Measurements from ENCODE around the gene APOBEC3B. TPM values are rescaled to one million over a fixed set of nuclear protein-coding genes. Genes with fewer than 3 reads are reported as not detected.
A peak's percentile ranks its signal among the peaks of the same experiment; 100 is the strongest.
"Not testable (repeated sequence)": the region's sequence is repeated elsewhere in the genome, so short reads cannot be mapped to it uniquely, and the experiment has no call there.

APOBEC3B gene
- total RNA-seq, 1 experiment from 2014 or later, result not detected

- peak overlapping the region; percentile 35; the same call in 1 of the 2 replicates for H3K9ac ChIP-seq (ENCODE audit: low read length)
- DNase-seq, result peak; percentile 40
- H3K4me1 ChIP-seq (ENCODE audit: low read length), result peaks cover 11% of the 10 kb centered on the region
- not testable (repeated sequence) for H3K79me2 ChIP-seq (ENCODE audit: low read length); H3K27me3 ChIP-seq (ENCODE audit: low read length); H3K4me3 ChIP-seq (ENCODE audit: low read length); H3K9me3 ChIP-seq (ENCODE audit: low read length); H3K36me3 ChIP-seq (ENCODE audit: insufficient read depth, low read length); H2AFZ ChIP-seq (ENCODE audit: low read length); H4K20me1 ChIP-seq (ENCODE audit: insufficient read depth, low read depth, low read length); H3K9me2 ChIP-seq (replicated peaks; ENCODE audit: insufficient read depth, low read length); H3K27ac ChIP-seq (ENCODE audit: low read length)
- H3K4me2 ChIP-seq (ENCODE audit: low read depth, low read length, poor library complexity, severe bottlenecking), result peak overlapping the region; percentile 61
These were observed 38.0 kb downstream of the APOBEC3B start for GRCh38 chr22:39020021-39020651.

DNA sequence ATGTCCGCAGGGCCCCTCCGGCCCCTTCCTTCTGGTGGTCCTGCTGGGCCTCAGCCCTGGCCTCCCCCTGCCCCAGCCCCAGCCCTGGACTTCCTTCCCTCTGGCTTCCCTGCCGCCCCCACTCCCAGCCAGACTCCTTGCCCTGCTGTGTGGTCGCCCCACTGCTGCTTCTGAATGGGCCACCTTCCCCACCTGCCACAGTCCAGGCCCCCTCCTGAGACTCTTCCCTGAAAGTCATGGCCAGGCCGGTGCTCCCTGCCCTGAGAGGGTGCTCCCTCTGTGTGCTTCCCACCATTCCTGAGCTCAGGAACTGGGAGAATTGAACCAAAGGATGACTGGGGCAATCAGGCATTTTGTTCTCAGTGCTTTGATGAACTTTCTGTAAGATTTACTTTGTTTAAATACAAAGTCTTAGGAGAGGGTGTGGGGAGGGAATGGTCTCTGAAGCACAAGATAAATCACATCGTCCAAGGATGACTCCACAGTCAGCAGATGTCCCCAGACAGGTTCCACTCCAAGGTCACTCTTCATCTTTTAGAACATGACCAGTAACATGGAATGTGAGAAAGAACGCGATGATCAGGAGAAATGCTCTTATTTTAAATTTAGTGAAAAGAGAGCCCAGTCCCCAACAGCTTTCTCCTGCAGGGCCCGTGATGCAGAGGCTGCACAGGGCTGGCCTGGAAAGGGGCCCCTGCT lies 39.6 kb downstream of the APOBEC3B start:
- Histone ChIP-seq H3K9me2 (replicated peaks; ENCODE audit: insufficient read depth, low read length) (no peaks in the 10 kb centered on the region), H3K4me1 (ENCODE audit: low read length) (peaks cover 11% of the 10 kb centered on the region), H4K20me1 (ENCODE audit: insufficient read depth, low read depth, low read length) (no peaks in the 10 kb centered on the region), H3K9ac (ENCODE audit: low read length) (peak overlapping the region; percentile 69), H3K27me3 (ENCODE audit: low read length) (no peaks in the 10 kb centered on the region), H3K27ac (ENCODE audit: low read length) (no peak overlapping the region), H3K36me3 (ENCODE audit: insufficient read depth, low read length) (no peaks in the 10 kb centered on the region), H2AFZ (ENCODE audit: low read length) (peak overlapping the region; percentile 24; the same call in 1 of the 2 replicates), H3K4me2 (ENCODE audit: low read depth, low read length, poor library complexity, severe bottlenecking) (peak overlapping the region; percentile 61), H3K4me3 (ENCODE audit: low read length) (peak overlapping the region; percentile 67), H3K79me2 (ENCODE audit: low read length) (no peaks in the 10 kb centered on the region), H3K9me3 (ENCODE audit: low read length) (no peaks in the 10 kb centered on the region)
- peak; percentile 37 for DNase-seq

DNA sequence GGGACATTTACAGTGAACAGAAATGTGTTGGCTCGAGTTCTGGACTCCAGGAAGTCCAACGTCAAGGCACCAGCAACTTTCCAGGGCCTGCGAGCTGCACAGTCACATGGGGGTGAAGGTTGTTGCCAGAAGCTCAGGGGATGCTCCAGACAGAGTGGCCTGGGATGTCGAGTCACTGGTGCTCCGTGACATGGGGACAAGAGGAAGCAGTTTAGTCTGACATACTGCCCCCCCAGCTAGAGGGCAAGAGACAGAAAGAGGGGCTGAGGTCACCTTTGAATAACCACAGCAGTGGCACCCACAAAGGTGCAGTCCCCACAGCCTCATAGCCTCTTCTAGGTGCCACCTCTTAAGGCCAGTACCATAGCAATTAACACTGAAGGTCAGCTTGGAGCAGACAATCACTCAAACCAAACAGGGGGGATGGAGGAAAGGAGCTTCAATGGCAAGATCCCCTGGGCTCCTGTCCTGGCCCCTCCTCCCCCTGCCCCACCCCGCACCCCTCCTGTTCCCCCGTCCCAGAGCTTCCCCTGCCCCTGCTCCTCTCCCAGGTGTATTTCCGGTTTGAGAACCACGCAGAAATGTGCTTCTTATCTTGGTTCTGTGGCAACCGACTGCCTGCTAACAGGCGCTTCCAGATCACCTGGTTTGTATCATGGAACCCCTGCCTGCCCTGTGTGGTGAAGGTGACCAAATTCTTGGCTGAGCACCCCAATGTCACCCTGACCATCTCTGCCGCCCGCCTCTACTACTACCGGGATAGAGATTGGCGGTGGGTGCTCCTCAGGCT lies 42.6 kb downstream of the APOBEC3B start:
- peak; percentile 12 for DNase-seq

GRCh38 chr22:39026509-39027150 lies 44.5 kb downstream of the APOBEC3B start:
- Histone ChIP-seq H2AFZ (ENCODE audit: low read length) (no peak overlapping the region), H3K27me3 (ENCODE audit: low read length) (no peaks in the 10 kb centered on the region), H4K20me1 (ENCODE audit: insufficient read depth, low read depth, low read length) (no peaks in the 10 kb centered on the region), H3K4me1 (ENCODE audit: low read length) (peaks cover 6% of the 10 kb centered on the region), H3K79me2 (ENCODE audit: low read length) (no peaks in the 10 kb centered on the region), H3K4me3 (ENCODE audit: low read length) (no peak overlapping the region), H3K27ac (ENCODE audit: low read length) (no peak overlapping the region), H3K36me3 (ENCODE audit: insufficient read depth, low read length) (no peaks in the 10 kb centered on the region), H3K9ac (ENCODE audit: low read length) (no peak overlapping the region), H3K9me2 (replicated peaks; ENCODE audit: insufficient read depth, low read length) (no peaks in the 10 kb centered on the region), H3K9me3 (ENCODE audit: low read length) (no peaks in the 10 kb centered on the region), H3K4me2 (ENCODE audit: low read depth, low read length, poor library complexity, severe bottlenecking) (no peak overlapping the region)
- no peak for DNase-seq

More for the DNA sequence above, 42.6 kb downstream of the APOBEC3B start:
- Histone ChIP-seq H3K4me3 (ENCODE audit: low read length) (no peak overlapping the region), H3K27ac (ENCODE audit: low read length) (no peak overlapping the region), H2AFZ (ENCODE audit: low read length) (no peak overlapping the region), H3K79me2 (ENCODE audit: low read length) (no peaks in the 10 kb centered on the region), H4K20me1 (ENCODE audit: insufficient read depth, low read depth, low read length) (no peaks in the 10 kb centered on the region), H3K4me2 (ENCODE audit: low read depth, low read length, poor library complexity, severe bottlenecking) (no peak overlapping the region), H3K9ac (ENCODE audit: low read length) (no peak overlapping the region), H3K9me2 (replicated peaks; ENCODE audit: insufficient read depth, low read length) (no peaks in the 10 kb centered on the region), H3K36me3 (ENCODE audit: insufficient read depth, low read length) (no peaks in the 10 kb centered on the region), H3K9me3 (ENCODE audit: low read length) (no peaks in the 10 kb centered on the region), H3K27me3 (ENCODE audit: low read length) (no peaks in the 10 kb centered on the region), H3K4me1 (ENCODE audit: low read length) (peaks cover 11% of the 10 kb centered on the region)

- Histone ChIP-seq H2AFZ (ENCODE audit: low read length) (no peak overlapping the region), H3K4me2 (ENCODE audit: low read depth, low read length, poor library complexity, severe bottlenecking) (no peak overlapping the region), H3K4me3 (ENCODE audit: low read length) (no peak overlapping the region), H3K4me1 (ENCODE audit: low read length) (no peaks in the 10 kb centered on the region), H3K27ac (ENCODE audit: low read length) (no peak overlapping the region), H3K27me3 (ENCODE audit: low read length) (no peaks in the 10 kb centered on the region), H3K9me3 (ENCODE audit: low read length) (no peaks in the 10 kb centered on the region), H3K79me2 (ENCODE audit: low read length) (no peaks in the 10 kb centered on the region), H4K20me1 (ENCODE audit: insufficient read depth, low read depth, low read length) (no peaks in the 10 kb centered on the region), H3K9me2 (replicated peaks; ENCODE audit: insufficient read depth, low read length) (no peaks in the 10 kb centered on the region), H3K9ac (ENCODE audit: low read length) (no peak overlapping the region), H3K36me3 (ENCODE audit: insufficient read depth, low read length) (no peaks in the 10 kb centered on the region)
- no peak for DNase-seq
These were observed 45.6 kb downstream of the APOBEC3B start for GRCh38 chr22:39027717-39028116.

DNA sequence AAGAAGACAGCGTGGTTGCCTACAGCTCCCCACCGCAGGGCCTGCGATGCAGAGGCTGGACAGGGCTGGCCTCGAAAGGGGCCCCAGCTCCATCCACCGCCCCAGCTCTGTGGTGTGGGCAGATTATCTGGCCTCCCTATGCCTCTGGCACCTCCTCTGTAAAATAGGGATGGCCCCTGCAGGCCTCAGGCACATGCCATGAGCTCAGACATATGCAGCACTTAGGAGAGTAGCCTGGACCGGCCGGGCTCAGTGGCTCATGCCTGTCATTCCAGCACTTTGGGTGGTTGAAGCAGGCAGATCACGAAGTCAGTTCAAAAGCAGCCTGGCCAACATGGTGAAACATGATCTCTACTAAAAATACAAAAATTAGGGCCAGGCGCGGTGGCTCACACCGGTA lies 46.1 kb downstream of the APOBEC3B start:
- no peak overlapping the region for H3K4me2 ChIP-seq (ENCODE audit: low read depth, low read length, poor library complexity, severe bottlenecking)
- no peaks in the 10 kb centered on the region for H3K27me3 ChIP-seq (ENCODE audit: low read length)
- H3K9me2 ChIP-seq (replicated peaks; ENCODE audit: insufficient read depth, low read length), result no peaks in the 10 kb centered on the region
- H3K4me3 ChIP-seq (ENCODE audit: low read length), result no peak overlapping the region
- H3K9me3 ChIP-seq (ENCODE audit: low read length), result no peaks in the 10 kb centered on the region
- no peaks in the 10 kb centered on the region for H4K20me1 ChIP-seq (ENCODE audit: insufficient read depth, low read depth, low read length)
- H3K36me3 ChIP-seq (ENCODE audit: insufficient read depth, low read length), result no peaks in the 10 kb centered on the region
- no peaks in the 10 kb centered on the region for H3K4me1 ChIP-seq (ENCODE audit: low read length)
- H3K79me2 ChIP-seq (ENCODE audit: low read length), result no peaks in the 10 kb centered on the region
- no peak overlapping the region for H3K27ac ChIP-seq (ENCODE audit: low read length)
- no peak for DNase-seq
- no peak overlapping the region for H2AFZ ChIP-seq (ENCODE audit: low read length)
- H3K9ac ChIP-seq (ENCODE audit: low read length), result no peak overlapping the region

GRCh38 chr22:39029227-39029626 lies 47.1 kb downstream of the APOBEC3B start:
- Histone ChIP-seq H3K36me3 (ENCODE audit: insufficient read depth, low read length) (no peaks in the 10 kb centered on the region), H3K9me3 (ENCODE audit: low read length) (no peaks in the 10 kb centered on the region), H2AFZ (ENCODE audit: low read length) (no peak overlapping the region), H3K4me2 (ENCODE audit: low read depth, low read length, poor library complexity, severe bottlenecking) (no peak overlapping the region), H3K9ac (ENCODE audit: low read length) (no peak overlapping the region), H3K4me1 (ENCODE audit: low read length) (no peaks in the 10 kb centered on the region), H3K27me3 (ENCODE audit: low read length) (no peaks in the 10 kb centered on the region), H3K27ac (ENCODE audit: low read length) (no peak overlapping the region), H3K9me2 (replicated peaks; ENCODE audit: insufficient read depth, low read length) (no peaks in the 10 kb centered on the region), H3K79me2 (ENCODE audit: low read length) (no peaks in the 10 kb centered on the region), H3K4me3 (ENCODE audit: low read length) (no peak overlapping the region), H4K20me1 (ENCODE audit: insufficient read depth, low read depth, low read length) (no peaks in the 10 kb centered on the region)
- no peak for DNase-seq

GRCh38 chr22:39030705-39031104 lies 48.6 kb downstream of the APOBEC3B start:
- Histone ChIP-seq H3K27me3 (ENCODE audit: low read length) (no peaks in the 10 kb centered on the region), H3K9me2 (replicated peaks; ENCODE audit: insufficient read depth, low read length) (no peaks in the 10 kb centered on the region), H3K9ac (ENCODE audit: low read length) (no peak overlapping the region), H3K9me3 (ENCODE audit: low read length) (no peaks in the 10 kb centered on the region), H4K20me1 (ENCODE audit: insufficient read depth, low read depth, low read length) (no peaks in the 10 kb centered on the region), H3K79me2 (ENCODE audit: low read length) (no peaks in the 10 kb centered on the region), H3K36me3 (ENCODE audit: insufficient read depth, low read length) (no peaks in the 10 kb centered on the region), H3K4me1 (ENCODE audit: low read length) (no peaks in the 10 kb centered on the region), H3K4me2 (ENCODE audit: low read depth, low read length, poor library complexity, severe bottlenecking) (no peak overlapping the region), H3K27ac (ENCODE audit: low read length) (no peak overlapping the region), H2AFZ (ENCODE audit: low read length) (no peak overlapping the region), H3K4me3 (ENCODE audit: low read length) (no peak overlapping the region)
- DNase-seq, result no peak

Measured in Karpas-422 (cell line).